ENCODE measurements around the gene PDE8B.

DNA sequence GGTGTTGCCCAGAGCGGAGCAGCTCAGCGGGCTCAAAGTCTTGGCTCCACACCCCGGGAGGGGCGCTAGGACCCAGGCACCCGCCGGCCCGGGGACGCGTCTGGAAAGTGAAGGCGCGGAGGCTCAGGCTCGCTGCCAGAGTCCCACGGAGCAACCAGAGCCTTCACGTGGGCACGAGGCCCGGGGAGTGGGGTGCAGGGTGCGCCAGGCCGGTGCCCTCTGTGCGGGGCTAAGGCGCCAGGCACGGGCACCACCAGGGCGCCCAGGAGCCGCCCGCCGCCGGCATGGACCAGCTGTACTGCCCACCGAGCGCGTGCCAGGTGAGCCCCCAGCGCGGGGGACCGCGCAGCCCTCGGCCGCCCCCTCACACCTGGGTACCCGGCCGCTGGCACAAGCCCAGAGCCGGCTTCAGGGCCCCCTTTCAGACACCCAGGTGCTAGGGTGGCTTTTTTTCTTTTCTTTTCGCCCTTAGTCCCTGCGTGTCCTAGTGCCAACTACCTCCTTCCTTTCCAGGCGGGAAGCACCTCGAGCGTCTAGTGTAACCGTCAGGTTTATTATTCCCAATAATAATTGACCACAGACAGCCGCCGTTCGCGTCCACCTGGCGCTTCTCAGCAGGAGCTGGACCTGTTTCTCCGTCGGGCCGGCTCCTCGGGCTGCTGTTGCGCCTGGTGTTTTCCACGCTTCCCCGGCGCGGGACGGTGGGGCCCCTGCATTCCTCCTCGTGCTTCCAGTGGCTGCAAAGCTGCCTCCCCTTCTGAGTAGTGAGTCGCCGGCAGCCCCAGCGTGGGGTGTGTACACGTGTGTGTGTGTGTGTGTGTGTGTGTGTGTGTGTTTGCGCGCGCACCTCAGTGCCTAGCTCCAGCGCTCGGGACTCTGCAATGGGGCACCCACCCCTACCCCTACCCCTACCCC lies 30.1 kb upstream of the PDE8B start:
- TF ChIP-seq POLR2A (IDR thresholded peaks at IDR 0.05), result no peak
- TF ChIP-seq, protein P1, sequence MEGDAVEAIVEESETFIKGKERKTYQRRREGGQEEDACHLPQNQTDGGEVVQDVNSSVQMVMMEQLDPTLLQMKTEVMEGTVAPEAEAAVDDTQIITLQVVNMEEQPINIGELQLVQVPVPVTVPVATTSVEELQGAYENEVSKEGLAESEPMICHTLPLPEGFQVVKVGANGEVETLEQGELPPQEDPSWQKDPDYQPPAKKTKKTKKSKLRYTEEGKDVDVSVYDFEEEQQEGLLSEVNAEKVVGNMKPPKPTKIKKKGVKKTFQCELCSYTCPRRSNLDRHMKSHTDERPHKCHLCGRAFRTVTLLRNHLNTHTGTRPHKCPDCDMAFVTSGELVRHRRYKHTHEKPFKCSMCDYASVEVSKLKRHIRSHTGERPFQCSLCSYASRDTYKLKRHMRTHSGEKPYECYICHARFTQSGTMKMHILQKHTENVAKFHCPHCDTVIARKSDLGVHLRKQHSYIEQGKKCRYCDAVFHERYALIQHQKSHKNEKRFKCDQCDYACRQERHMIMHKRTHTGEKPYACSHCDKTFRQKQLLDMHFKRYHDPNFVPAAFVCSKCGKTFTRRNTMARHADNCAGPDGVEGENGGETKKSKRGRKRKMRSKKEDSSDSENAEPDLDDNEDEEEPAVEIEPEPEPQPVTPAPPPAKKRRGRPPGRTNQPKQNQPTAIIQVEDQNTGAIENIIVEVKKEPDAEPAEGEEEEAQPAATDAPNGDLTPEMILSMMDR (IDR thresholded peaks at IDR 0.05), result no peak
- no peak for TF ChIP-seq EP300 (IDR thresholded peaks at IDR 0.05)

Data from suprapubic skin (tissue), 3 donors.